NCI-H226 (cell line): ENCODE data around the gene TMEM185A.
"Not testable (repeated sequence)": the region's sequence is repeated elsewhere in the genome, so short reads cannot be mapped to it uniquely, and the experiment has no call there.

Experiments
- DNase-seq: peaks from one replicate; pipeline ENCODE4 v3.0.0-alpha.2; 2015

TMEM185A gene

GRCh38 chrX:149618871-149619270 lies 12.7 kb downstream of the TMEM185A start:
- no peak for DNase-seq

DNA sequence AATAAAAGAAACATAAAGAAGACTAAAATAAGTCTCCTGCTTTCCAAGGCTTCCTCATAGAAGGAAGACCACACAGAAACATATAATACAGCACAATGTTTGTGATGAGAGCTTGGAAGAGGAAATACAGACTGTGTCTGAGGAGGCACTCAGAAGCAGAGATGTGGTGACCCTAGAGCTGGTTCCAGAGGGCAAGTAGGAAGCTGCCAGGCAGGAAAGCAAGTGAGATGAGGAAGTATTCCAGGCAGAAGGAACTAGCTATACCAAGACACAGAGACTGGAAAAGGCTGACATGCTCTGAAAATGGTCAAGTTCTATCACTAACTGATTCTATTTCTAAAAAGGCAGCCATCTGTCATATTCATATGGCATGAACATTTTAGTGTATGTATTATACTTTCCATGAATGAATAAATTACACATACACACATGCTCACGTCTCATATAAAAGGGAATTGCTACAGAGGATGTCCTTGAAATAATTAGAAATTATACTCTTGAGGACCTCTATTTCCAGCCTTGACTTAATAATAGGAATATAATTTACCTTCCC lies 19.9 kb downstream of the TMEM185A start:
- DNase-seq: no peak

GRCh38 chrX:149610511-149610910 lies 21.1 kb downstream of the TMEM185A start:
- DNase-seq: no peak

DNA sequence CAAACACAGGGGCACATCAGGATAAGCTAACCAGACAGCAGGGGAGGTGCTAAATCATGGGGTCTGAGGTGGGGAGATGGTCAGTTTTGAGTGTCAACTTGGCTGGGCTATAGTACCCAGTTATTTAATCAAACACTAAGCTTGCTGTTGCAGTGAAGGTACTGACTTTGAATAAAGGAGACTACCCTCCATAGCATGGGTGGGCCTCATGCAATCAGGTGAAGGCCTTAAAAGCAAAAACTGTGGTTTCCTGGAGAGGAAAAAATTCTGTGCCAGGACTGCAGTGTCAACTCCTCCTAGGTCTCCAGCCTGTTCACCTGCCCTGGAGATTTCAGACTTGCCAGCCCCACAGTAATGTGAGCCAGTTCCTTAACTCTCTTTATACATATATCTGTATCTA lies 23.9 kb downstream of the TMEM185A start:
- DNase-seq: no peak

DNA sequence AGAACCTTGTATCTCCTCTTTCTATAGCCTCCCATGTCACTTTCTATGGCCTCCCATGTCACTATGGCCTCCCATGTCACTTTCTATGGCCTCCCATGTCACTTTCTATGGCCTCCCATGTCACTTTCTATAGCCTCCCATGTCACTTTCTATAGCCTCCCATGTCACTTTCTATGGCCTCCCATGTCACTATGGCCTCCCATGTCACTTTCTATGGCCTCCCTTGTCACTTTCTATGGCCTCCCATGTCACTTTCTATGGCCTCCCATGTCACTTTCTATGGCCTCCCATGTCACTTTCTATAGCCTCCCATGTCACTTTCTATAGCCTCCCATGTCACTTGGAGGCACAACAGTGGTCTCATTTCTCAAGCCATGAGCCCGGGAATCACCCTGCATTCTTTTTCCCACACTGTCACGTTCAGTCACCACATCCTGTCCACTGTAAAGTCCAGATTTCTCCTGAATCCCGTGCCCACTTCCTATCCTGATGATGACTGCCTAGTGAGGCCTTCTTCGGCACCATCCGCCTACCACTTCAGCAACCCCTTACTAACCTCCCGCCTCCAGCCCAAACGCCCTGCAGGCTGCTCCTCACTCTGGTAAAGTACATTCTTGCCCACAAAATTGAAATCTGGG lies 26.2 kb downstream of the TMEM185A start:
- DNase-seq: not testable (repeated sequence)

DNA sequence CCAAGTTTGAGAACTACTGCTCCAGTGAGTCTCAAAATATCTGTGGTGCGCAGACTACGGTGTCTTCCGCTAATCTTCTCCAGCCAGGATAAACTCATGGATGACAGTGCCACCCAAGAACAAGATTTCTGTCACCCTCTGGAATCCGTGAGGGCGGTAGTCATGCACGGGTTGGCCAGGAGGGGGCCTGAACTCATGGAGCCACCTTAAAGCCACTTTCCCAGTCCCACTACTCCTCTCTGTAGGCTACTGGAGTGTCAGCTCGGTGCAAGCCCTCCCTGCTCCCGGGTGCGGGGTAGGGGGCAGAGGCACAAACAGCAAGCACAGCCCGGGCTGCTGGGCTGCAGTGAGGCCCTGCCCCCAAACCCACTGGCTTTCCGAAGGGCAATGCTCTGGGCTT lies 33.0 kb downstream of the TMEM185A start:
- DNase-seq: not testable (repeated sequence)

DNA sequence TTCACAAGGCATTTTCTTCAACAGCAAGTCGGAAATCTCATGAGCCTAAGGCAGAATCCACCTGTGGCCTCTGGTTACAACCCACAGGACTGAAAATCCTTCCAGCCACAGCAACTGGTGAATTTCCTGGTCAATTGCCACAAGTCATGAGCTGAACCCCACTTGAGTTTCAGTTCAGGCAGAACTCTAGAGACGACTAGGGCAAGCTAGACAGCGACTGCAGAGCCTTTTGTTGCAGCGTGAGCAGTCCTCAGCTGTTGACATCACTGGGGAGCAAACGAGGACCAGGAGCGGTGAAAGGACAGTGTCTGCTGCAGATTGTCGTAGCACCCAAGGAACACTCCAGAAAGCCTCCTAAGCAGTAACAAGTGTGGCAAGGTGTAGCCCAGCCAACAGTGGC lies 35.6 kb downstream of the TMEM185A start:
- DNase-seq: not testable (repeated sequence)

DNA sequence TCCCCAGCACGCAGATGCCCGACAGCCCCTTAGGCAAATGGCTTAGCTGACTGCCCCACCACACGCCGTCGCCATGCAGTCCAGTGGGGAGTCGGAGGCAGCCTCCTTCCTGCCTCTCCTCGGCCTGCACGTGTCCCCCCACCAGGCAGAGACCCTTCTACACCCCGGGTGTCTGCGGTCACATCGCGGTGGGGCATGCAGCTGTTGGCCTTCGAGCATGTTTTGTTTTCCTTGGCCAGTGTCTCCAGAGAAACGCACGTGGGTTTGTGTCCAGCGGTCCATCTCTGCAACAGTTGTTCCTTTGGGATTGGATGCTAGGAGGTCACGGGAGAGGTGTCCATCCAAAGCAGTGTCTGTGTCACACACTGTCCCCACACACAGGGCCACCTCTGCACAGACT lies 36.4 kb downstream of the TMEM185A start, which contains the start of gene HSFX2:
TSS of gene HSFX2 (minus strand) at position 101 of the 400 bp plus-strand sequence. CDS start 614 bp downstream, outside the sequence.
- not testable (repeated sequence) for DNase-seq

- DNase-seq: not testable (repeated sequence)
Measured at GRCh38 chrX:149590993-149591392, 40.6 kb downstream of the TMEM185A start.

GRCh38 chrX:149587359-149587758 lies 44.2 kb downstream of the TMEM185A start, which contains the start of gene MAGEA9B:
MAGEA9B (minus strand) TSS chrX:149587459; CDS start chrX:149583179, 4,280 bp downstream.
- DNase-seq: not testable (repeated sequence)

GRCh38 chrX:149585631-149586030 lies 46.0 kb downstream of the TMEM185A start:
- DNase-seq: not testable (repeated sequence)

- DNase-seq: not testable (repeated sequence)
Measured at GRCh38 chrX:149573456-149573855, 58.1 kb downstream of the TMEM185A start.

GRCh38 chrX:149572743-149573142 lies 58.8 kb downstream of the TMEM185A start:
- no peak for DNase-seq

GRCh38 chrX:149571770-149572169 lies 59.8 kb downstream of the TMEM185A start:
- no peak for DNase-seq

GRCh38 chrX:149570668-149571067 lies 60.9 kb downstream of the TMEM185A start:
- peak; percentile 47 for DNase-seq

DNA sequence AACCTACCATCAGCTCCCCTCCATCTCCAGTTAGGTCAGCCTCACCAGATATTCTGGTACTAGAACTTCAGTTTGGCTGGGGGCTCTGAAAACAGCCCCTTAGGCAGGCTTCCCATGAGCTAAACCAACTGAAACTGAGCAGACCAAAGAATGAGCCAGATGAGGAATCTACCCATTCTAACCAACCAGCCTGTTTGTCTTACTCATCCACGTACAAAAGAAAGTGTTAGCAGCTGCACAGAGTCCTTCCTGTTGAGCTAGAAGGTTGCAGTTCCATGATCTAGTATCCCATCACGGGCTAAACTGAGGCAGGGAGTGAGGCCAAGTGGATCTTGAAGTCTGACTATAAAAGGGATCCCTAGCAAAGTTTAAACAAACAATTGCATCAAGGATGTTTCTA lies 61.8 kb downstream of the TMEM185A start:
- DNase-seq: no peak

GRCh38 chrX:149568701-149569296 lies 62.8 kb downstream of the TMEM185A start:
- DNase-seq: no peak

DNA sequence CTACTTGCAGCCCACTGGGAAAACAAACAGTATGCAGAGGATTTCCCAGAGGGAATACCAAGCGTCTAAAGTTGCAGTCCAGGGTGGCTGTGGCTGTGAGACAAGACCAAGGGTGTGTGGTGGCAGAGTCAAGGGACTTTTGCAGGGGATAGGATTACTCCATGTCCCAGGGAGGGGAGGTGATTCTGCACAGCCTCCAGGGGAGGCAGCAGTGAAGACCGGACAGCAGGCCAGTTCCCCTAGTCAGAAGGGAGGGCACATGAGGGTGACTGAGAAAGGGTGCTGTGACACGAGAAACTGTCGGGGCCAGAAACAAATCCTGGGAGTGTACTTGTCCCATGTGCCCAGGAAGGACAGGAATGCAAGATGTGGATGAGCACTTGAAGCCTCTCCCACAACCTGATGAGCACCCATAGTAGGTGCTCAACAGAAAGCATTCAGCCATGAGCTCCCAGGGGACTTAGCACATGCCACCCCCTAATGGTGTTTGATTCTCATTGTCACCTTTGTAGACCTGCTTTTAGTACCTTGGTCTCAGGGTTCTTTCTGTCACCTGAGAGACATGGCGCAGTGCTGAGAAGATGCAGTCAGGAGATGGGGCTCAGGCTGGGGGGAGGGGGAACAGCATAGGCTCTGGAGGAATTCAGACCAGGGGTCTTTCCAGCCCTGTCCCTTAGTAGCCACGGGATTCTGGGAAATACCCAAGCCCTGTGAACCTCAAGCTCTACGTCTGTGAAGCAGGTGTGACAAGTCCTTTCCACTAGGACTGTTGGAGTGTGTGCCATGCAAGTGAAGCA lies 63.8 kb downstream of the TMEM185A start:
- no peak for DNase-seq

- no peak for DNase-seq
Measured at GRCh38 chrX:149563359-149563758, 68.2 kb downstream of the TMEM185A start.

DNA sequence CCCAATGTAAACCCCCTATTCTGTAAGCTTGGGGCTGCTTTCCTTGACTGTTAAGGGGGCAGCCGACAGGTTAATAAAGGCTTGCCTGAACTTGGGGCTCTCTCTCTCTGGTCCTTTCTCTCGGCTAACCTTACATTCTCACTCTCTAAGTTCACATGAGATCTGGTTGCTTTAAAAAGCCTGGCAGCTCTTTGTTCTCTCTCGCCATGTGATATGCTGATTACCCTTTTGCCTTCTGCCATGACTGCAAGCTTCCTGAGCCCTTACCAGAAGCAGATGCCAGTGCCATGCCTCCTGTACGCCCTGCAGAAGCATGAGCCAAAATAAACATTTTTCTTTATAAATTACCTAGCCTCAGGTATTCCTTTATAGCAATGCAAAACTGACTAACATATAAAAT lies 76.3 kb downstream of the TMEM185A start:
- not testable (repeated sequence) for DNase-seq

- DNase-seq: not testable (repeated sequence)
Measured at GRCh38 chrX:149551939-149552248, 79.7 kb downstream of the TMEM185A start.

DNA sequence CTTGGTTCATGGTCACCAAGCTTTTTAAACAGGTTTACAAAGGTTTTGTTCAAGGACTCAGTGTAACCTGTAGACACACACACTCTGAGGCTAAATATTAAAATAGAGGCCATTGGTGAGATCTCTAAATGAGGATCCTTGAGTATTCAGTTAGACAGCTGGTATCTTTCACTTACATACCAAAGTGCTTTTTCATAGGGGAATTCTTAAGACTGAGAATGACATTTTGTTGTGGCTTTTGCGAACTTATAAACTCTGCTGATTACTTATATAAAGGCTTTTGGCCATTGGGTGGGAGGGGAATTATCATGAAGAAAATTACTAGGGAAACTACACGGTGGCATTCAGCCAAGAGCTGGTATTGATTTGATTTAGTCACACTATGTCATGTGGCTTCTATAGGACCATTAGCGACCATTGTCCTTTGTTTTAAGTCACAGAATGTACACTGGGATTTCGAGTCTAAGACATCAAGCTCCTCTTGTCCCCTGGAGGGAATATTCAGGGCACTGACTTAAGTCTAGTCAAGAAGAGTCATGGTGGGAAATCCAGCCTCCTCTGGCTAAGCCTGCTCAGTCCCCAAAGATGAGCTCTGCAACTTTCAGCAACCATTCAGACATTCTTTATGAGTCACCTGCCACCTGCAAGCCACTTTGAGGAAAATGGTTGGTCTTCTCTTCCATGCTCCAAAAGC lies 80.2 kb downstream of the TMEM185A start:
- not testable (repeated sequence) for DNase-seq

GRCh38 chrX:149550454-149550853 lies 81.1 kb downstream of the TMEM185A start:
- not testable (repeated sequence) for DNase-seq
